ENCODE data around the gene WNT11. TPM values are rescaled to one million over a fixed set of nuclear protein-coding genes. Genes with fewer than 3 reads are reported as not detected.
"Not testable (repeated sequence)": the region's sequence is repeated elsewhere in the genome, so short reads cannot be mapped to it uniquely, and the experiment has no call there.

Gene WNT11
- total RNA-seq, 1 donor from 2014 or later: 3.4 TPM

- no peak for DNase-seq (ENCODE audit: low spot score)
- ATAC-seq: no peak
Observed at GRCh38 chr11:76205252-76206076, 838 bp downstream of the WNT11 start.

DNA sequence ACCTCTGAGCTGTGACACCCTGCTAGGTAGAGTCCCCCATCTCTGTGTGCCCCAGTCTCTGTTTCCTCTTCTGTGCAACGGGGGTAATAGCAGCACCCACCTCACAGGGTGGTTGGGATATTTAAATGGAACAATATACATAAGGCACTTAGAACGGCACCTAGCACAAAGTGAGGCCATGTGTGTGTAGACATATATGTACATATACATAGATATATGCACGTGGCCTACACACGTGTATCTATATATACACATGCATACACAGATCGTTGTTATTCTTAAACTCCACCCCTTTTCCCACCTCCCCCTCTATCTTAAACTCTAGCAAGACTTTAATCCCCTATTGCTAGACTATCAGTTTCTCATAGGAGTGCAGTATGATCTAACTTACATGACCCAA, 2.4 kb downstream of the WNT11 start:
- DNase-seq (ENCODE audit: low spot score) (no peak), ATAC-seq (no peak)

DNA sequence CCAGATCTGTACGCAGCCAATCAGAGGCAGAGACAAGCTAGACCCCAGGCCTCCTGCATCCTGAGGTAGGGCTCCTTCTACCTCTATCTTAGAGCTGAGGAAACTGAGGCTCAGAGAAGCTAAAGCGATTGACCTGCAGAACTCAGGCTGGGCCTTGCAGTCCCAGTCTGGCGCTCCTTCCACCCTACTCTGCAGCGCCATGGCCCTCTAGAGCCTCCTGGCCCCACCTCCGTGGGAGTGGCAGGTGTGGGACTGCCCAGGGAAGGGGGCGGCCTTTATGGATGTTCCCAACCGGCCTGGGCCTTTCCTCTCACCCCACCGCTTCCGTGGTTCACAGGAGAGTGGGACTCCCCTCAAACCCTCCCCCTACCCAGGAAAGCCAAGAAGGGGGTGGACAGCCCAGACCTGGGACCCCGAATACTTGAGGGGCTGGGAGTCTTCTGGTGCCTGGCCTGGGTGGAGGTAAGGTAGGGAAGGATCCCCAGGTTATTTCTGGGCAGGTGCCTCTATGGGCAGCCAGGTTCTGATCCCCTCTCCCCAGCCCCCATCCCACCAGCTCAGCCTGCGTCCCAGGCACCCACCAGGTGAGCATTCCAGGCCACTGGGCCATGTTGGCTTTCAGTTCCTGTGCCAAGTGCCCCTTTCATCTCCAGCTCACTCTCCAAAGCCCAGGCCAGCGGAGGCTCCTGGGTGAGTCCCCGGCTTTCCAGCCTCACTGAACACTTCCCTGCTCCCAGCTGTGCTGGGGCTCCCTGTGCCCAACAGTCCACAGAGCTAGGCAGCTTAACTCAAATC, 3.0 kb downstream of the WNT11 start:
- ATAC-seq (no peak), DNase-seq (ENCODE audit: low spot score) (no peak)

GRCh38 chr11:76201672-76202412, 4.5 kb downstream of the WNT11 start:
- DNase-seq (ENCODE audit: low spot score): no peak
- no peak for ATAC-seq

DNA sequence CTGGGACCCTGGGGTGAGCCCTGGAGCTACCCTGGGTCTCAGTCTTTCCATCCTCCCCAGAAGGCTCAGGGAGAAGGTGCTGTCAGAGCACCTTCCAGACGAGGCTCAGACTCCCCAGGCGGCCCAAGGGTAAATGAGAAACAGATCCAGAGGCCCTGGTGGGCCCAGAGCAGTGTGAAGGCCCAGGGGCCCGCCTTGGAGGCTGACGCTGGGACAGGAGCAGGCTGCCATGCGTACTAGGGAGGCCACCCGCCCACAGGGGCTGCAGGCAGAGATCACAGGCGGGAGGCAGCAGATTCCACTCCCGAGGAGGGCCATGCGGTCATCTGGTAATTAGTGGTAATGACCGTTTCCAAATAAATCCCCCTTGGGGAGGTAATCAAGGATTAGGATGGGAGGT, 5.2 kb downstream of the WNT11 start:
- ATAC-seq: no peak

GRCh38 chr11:76200006-76200940, 6.0 kb downstream of the WNT11 start:
- ATAC-seq (no peak), DNase-seq (ENCODE audit: low spot score) (no peak)

More for the DNA sequence above, 5.2 kb downstream of the WNT11 start:
- no peak for DNase-seq (ENCODE audit: low spot score)

DNA sequence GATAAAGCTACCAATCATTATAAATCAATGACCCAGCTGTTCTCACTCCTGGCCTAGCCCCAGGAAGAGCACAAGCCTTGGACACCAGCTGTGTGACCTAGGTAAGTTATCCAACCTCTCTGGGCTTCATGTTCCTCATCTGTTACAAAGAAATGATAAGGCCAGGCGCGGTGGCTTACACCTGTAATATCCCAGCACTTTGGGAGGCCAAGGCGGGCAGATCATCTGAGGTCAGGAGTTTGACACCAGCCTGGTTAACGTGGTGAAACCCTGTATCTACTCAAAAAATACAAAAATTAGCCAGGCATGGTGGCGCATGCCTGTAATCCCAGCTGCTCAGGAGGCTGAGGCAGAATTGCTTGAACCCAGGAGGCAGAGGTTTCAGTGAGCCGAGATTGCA, 7.6 kb downstream of the WNT11 start:
- not testable (repeated sequence) for ATAC-seq; DNase-seq (ENCODE audit: low spot score)

DNA sequence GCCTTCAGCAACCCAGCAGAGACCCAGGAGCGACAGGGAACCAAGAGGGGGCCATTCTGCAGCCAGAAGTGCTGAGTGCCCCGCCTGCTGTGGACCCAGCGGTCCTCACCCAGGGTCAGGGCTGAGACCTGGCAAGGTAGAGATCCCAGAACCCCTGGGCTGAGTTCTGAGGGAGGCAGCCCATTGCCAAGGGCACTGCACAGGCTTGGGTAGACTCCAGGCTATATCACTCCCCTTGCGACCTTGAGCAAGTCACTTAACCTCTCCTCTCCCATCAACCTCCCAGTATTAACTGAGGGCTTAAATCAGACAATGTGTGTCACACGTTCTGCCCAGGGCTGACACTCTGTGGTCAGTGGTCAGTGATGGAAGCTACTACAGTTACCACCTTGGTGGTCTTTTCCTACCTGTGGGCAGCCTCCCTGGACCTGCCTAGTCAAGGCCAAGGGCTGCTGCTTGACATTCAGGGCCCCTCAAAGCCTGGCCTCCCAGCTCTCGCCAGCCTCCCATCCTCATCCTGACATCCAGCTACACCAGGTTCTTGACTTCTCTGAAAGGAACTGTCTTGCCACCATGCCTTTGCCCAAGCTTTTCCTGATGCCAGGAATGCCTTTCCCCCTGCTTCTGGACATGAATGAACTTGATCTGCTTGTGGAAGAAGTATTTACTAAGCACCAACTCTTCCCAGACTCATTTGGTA, 8.2 kb downstream of the WNT11 start:
- ATAC-seq: no peak

DNA sequence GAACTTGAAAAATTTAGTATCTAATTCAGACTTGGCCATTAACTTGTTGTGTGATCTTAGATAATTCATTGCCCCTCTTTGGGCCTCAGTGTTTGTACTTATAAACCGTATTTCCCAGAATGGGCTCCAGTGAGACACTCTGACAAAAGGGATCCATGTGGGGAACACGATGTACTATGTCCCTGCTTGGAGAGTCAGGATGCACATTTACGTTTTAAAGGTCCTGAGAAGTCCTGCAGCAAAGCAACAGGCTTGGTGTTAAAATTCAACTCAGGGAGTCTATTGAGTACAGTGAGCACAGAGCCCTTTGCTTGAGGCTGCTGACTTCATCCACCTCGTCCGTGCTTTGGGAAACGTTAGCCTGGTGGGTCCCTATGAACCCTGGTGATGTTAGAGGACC, 9.0 kb downstream of the WNT11 start:
- ATAC-seq (no peak), DNase-seq (ENCODE audit: low spot score) (no peak)

More for the DNA sequence above, 8.2 kb downstream of the WNT11 start:
- DNase-seq (ENCODE audit: low spot score): no peak

DNA sequence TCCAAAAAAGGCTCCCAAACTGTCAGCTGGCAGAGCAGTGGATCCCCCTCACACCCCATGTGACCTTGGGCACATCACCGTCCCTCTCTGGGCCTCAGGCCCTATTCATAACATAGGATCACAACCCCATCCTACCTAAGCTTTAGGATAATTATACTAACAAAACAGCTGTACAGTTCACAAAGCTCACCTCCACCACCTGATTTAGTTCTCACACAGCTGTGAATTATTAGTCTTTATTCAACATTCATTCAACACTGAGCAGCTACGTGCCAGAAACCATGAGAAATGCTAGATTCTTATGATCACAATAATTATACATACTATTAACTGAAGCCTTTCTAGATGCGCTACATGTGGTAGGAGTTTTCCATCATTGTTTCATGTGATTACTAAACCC, 9.5 kb downstream of the WNT11 start:
- no peak for DNase-seq (ENCODE audit: low spot score)
- ATAC-seq: no peak

- ATAC-seq: no peak
- DNase-seq (ENCODE audit: low spot score): no peak
Observed at GRCh38 chr11:76194872-76195668, 11.2 kb downstream of the WNT11 start.

GRCh38 chr11:76193219-76193618, 13.1 kb downstream of the WNT11 start:
- DNase-seq (ENCODE audit: low spot score): no peak
- no peak for ATAC-seq

DNA sequence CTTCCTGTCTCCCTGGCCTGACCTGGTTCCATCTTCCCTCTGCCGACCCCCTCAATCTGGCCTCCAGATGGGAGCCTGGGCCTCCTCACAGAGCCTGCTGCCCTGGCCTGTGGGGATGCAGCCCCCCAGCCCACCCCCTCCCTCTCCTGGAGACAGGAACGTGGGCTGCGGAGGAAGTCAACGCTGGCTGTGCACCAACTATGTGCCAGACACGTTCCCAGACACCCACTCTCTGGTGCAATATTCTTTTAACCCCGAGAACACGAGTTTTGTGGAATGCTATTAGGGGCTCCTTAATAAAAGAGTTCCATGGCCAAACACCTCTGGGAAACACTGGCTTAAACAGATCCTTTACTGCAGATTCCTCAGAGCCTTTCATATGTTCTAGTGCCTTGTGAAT, 15.9 kb downstream of the WNT11 start:
- ATAC-seq: no peak

GRCh38 chr11:76189682-76190081, 16.6 kb downstream of the WNT11 start:
- ATAC-seq: no peak

More for the DNA sequence above, 15.9 kb downstream of the WNT11 start:
- no peak for DNase-seq (ENCODE audit: low spot score)

DNA sequence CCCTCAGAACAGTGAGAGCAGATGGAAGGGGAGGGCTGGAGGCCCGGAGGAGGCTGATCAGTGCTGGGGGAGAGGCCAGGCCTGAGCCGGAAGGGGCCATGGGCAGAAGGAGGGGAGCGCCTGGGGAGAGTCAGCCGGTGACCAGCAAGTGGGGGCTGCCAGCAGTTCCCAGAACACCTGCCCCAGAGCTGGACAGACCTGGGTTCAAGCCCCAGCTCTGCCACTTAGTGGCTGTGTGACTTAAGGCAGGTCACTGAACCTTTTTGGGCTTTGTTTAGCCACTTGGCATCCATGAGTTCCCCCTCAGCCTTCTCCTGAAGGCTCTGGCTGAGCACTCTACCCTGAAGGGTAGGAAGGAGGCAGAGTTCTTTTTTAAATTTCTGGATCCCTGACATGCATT, 17.4 kb downstream of the WNT11 start:
- ATAC-seq: no peak

More at GRCh38 chr11:76189682-76190081, 16.6 kb downstream of the WNT11 start:
- no peak for DNase-seq (ENCODE audit: low spot score)

GRCh38 chr11:76186776-76187279, 19.5 kb downstream of the WNT11 start:
- DNase-seq (ENCODE audit: low spot score) (no peak), ATAC-seq (peak; percentile 34)

More for the DNA sequence above, 17.4 kb downstream of the WNT11 start:
- no peak for DNase-seq (ENCODE audit: low spot score)

DNA sequence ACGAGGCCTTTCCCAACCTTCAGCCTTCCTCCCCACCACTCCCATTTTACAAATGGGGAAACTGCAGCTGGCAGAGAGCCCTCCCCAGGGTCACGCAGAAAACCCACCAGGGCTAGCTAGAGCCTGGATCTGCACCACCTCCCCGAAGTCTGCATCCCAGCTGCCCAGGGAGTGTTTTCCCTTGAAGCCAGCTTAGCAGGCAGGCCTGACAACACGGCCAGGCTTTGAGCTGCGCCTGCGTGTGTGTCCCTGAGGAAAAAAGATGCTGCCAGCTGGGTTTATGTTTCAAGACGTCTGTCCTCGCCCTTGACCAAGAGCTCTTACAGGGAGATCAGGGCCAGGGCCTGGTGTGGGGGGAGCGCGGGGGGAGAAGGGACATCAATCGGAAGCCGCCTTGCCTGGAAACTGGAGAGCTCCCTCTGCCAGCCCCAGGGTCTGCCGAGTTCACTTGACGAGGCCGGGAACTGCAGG, 20.3 kb downstream of the WNT11 start:
- DNase-seq (ENCODE audit: low spot score) (no peak), ATAC-seq (peak; percentile 9)

DNA sequence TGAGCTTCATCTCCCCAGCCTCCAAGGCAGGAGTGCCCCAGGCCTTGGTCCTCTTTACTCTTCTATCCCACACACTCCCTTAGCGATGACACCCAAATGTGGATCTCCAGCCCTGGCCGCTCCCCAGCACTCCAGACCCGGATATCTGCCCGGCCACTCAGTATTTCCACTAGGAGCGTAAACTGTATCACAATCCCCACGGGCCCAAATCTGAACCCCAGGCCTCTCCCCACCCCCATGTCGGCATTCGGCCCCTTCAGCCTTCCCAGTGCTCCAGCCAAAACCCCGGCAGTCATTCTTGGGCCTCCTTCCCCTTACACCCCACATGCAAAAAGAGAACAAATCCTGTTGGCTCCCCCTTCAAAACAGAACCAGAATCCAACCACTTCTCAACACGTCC, 20.8 kb downstream of the WNT11 start:
- ATAC-seq: no peak
- DNase-seq (ENCODE audit: low spot score): no peak

Measured in left lobe of liver (tissue), 2 donors.